Measurements from ENCODE around the gene TULP4. TPM values are rescaled to one million over a fixed set of nuclear protein-coding genes. Genes with fewer than 3 reads are reported as not detected.
"Not testable (repeated sequence)": the region's sequence is repeated elsewhere in the genome, so short reads cannot be mapped to it uniquely, and the experiment has no call there.

The TULP4 gene
- total RNA-seq, 1 donor from 2014 or later: 18.5 TPM

GRCh38 chr6:158399040-158399700 lies 86.9 kb downstream of the TULP4 start:
- Histone ChIP-seq H3K27me3 (no peaks in the 10 kb centered on the region), H3K27ac (no peak overlapping the region), H3K36me3 (no peaks in the 10 kb centered on the region), H3K4me3 (no peak overlapping the region), H3K9me3 (no peaks in the 10 kb centered on the region), H3K4me1 (peaks cover 0 to 5% of the 10 kb centered on the region in 2 donors)
- DNase-seq (ENCODE audit: low spot score in 2 of 2): no peak
- TF ChIP-seq CTCF (IDR thresholded peaks at IDR 0.05): no peak
- intact Hi-C loops (cut with DNase I): no loop called here

GRCh38 chr6:158402184-158402583 lies 89.9 kb downstream of the TULP4 start:
- H3K36me3 ChIP-seq: no peaks in the 10 kb centered on the region
- H3K4me1 ChIP-seq: peaks cover 0 to 7% of the 10 kb centered on the region in 2 donors
- H3K27me3 ChIP-seq: no peaks in the 10 kb centered on the region
- no peak overlapping the region for H3K27ac ChIP-seq
- DNase-seq (ENCODE audit: low spot score in 2 of 2): no peak
- no peak overlapping the region for H3K4me3 ChIP-seq
- TF ChIP-seq CTCF (IDR thresholded peaks at IDR 0.05): no peak
- intact Hi-C loops (cut with DNase I): no loop called here
- H3K9me3 ChIP-seq: no peaks in the 10 kb centered on the region

- peaks cover 0 to 17% of the 10 kb centered on the region in 2 donors for H3K4me1 ChIP-seq
- intact Hi-C loops (cut with DNase I); H3K27ac ChIP-seq; H3K9me3 ChIP-seq; H3K36me3 ChIP-seq; H3K4me3 ChIP-seq; H3K27me3 ChIP-seq; DNase-seq (ENCODE audit: low spot score in 2 of 2): not testable (repeated sequence)
Measured at GRCh38 chr6:158405321-158405831, 93.1 kb downstream of the TULP4 start.

- no peaks in the 10 kb centered on the region for H3K9me3 ChIP-seq
- intact Hi-C loops (cut with DNase I): no loop called here
- H3K27me3 ChIP-seq: no peaks in the 10 kb centered on the region
- peaks cover 0 to 17% of the 10 kb centered on the region in 2 donors for H3K4me1 ChIP-seq
- H3K36me3 ChIP-seq: no peaks in the 10 kb centered on the region
- no peak overlapping the region for H3K4me3 ChIP-seq
- no peak for TF ChIP-seq CTCF (IDR thresholded peaks at IDR 0.05)
- no peak for DNase-seq (ENCODE audit: low spot score in 2 of 2)
- no peak overlapping the region for H3K27ac ChIP-seq
Measured at GRCh38 chr6:158405933-158406332, 93.7 kb downstream of the TULP4 start.

GRCh38 chr6:158406736-158407135 lies 94.5 kb downstream of the TULP4 start:
- Histone ChIP-seq H3K27ac (no peak overlapping the region), H3K27me3 (no peaks in the 10 kb centered on the region), H3K36me3 (no peaks in the 10 kb centered on the region), H3K9me3 (no peaks in the 10 kb centered on the region), H3K4me3 (no peak overlapping the region), H3K4me1 (peaks cover 0 to 17% of the 10 kb centered on the region in 2 donors)
- intact Hi-C loops (cut with DNase I): no loop called here
- DNase-seq (ENCODE audit: low spot score in 2 of 2): no peak
- no peak for TF ChIP-seq CTCF (IDR thresholded peaks at IDR 0.05)

- Histone ChIP-seq H3K27ac (no peak overlapping the region), H3K4me3 (no peak overlapping the region), H3K27me3 (no peaks in the 10 kb centered on the region), H3K4me1 (peaks cover 0 to 12% of the 10 kb centered on the region in 2 donors), H3K36me3 (no peaks in the 10 kb centered on the region), H3K9me3 (no peaks in the 10 kb centered on the region)
- intact Hi-C loops (cut with DNase I): no loop called here
- no peak for TF ChIP-seq CTCF (IDR thresholded peaks at IDR 0.05)
- no peak for DNase-seq (ENCODE audit: low spot score in 2 of 2)
Measured at GRCh38 chr6:158408013-158408412, 95.7 kb downstream of the TULP4 start.
